Measurements from ENCODE around the gene GBX2.

GBX2 gene

GRCh38 chr2:236167297-236168109 lies 683 bp downstream of the GBX2 start:
- no peak for DNase-seq (ENCODE audit: low spot score)

GRCh38 chr2:236166796-236167296 lies 1.3 kb downstream of the GBX2 start:
- no peak for DNase-seq (ENCODE audit: low spot score)

- no peak for DNase-seq (ENCODE audit: low spot score)
These were observed 2.1 kb downstream of the GBX2 start for GRCh38 chr2:236165842-236166795.

- no peak for DNase-seq (ENCODE audit: low spot score)
These were observed 3.0 kb downstream of the GBX2 start for GRCh38 chr2:236164925-236165841.

GRCh38 chr2:236164201-236164924 lies 3.8 kb downstream of the GBX2 start:
- no peak for DNase-seq (ENCODE audit: low spot score)

GRCh38 chr2:236163471-236164200 lies 4.5 kb downstream of the GBX2 start:
- DNase-seq (ENCODE audit: low spot score): no peak

- no peak for DNase-seq (ENCODE audit: low spot score)
These were observed 5.2 kb downstream of the GBX2 start for GRCh38 chr2:236162882-236163470.

- no peak for DNase-seq (ENCODE audit: low spot score)
These were observed 5.9 kb downstream of the GBX2 start for GRCh38 chr2:236162031-236162845.

GRCh38 chr2:236161531-236161930 lies 6.7 kb downstream of the GBX2 start:
- no peak for DNase-seq (ENCODE audit: low spot score)

- DNase-seq (ENCODE audit: low spot score): no peak
These were observed 7.1 kb downstream of the GBX2 start for GRCh38 chr2:236161082-236161462.

- no peak for DNase-seq (ENCODE audit: low spot score)
These were observed 7.7 kb downstream of the GBX2 start for GRCh38 chr2:236160366-236161081.

GRCh38 chr2:236159778-236160170 lies 8.4 kb downstream of the GBX2 start:
- no peak for DNase-seq (ENCODE audit: low spot score)

- no peak for DNase-seq (ENCODE audit: low spot score)
These were observed 9.0 kb downstream of the GBX2 start for GRCh38 chr2:236158969-236159777.

- DNase-seq (ENCODE audit: low spot score): no peak
These were observed 10.2 kb downstream of the GBX2 start for GRCh38 chr2:236157815-236158498.

- DNase-seq (ENCODE audit: low spot score): no peak
These were observed 10.8 kb downstream of the GBX2 start for GRCh38 chr2:236157366-236157765.

- no peak for DNase-seq (ENCODE audit: low spot score)
These were observed 11.4 kb downstream of the GBX2 start for GRCh38 chr2:236156860-236157194.

All from Ammon's horn (tissue), 1 donor.